Thoracic aorta (tissue), 2 donors: Measurements from ENCODE around the gene GPR31. TPM values are rescaled to one million over a fixed set of nuclear protein-coding genes. Genes with fewer than 3 reads are reported as not detected.
"Not testable (repeated sequence)": the region's sequence is repeated elsewhere in the genome, so short reads cannot be mapped to it uniquely, and the experiment has no call there.

Source experiments
- ATAC-seq: fragments of 150-250 bp; one replicate; pipeline ENCODE4 v1.8.0; 2017; ENCODE audit warnings: low read depth; ENCODE audit not compliant: insufficient number of reproducible peaks, low FRiP score
- DNase-seq: peaks from one replicate; pipeline ENCODE4 v3.0.0-alpha.2; 2020; ENCODE audit warnings: low spot score
- H3K27ac ChIP-seq, 2 donors: fragments of 200-600 bp; sonication (generic); 1 replicate in 1 of 2; 2 replicates in 1 of 2; pipeline ENCODE4 v1.5.1; 2016; ENCODE audit warnings: mild to moderate bottlenecking in 2 of 2, moderate library complexity in 2 of 2
- H3K27me3 ChIP-seq: fragments of 200-600 bp; sonication (generic); replicated peaks from 2 replicates; pipeline ENCODE4 v1.6.0; 2016; ENCODE audit warnings: mild to moderate bottlenecking; ENCODE audit not compliant: insufficient read depth
- H3K36me3 ChIP-seq: fragments of 200-600 bp; sonication (generic); one replicate; pipeline ENCODE4 v1.5.1; 2016
- H3K4me1 ChIP-seq, 2 donors: fragments of 200-600 bp; sonication (generic); 1 replicate in 1 of 2; 2 replicates in 1 of 2; pipeline versions ENCODE4 v1.5.1 to v1.6.0; 2016; ENCODE audit warnings: low read depth in 2 of 2, mild to moderate bottlenecking in 1 of 2; ENCODE audit not compliant: control insufficient read depth in 1 of 2
- H3K4me3 ChIP-seq: fragments of 200-600 bp; sonication (generic); 2 replicates; pipeline ENCODE4 v1.5.1; 2016; ENCODE audit warnings: mild to moderate bottlenecking
- H3K9me3 ChIP-seq: fragments of 200-600 bp; sonication (generic); 2 replicates; pipeline ENCODE4 v1.5.1; 2016
- CTCF ChIP-seq: fragments of 200-600 bp; sonication (generic); IDR thresholded peaks from one replicate; pipeline ENCODE4 v1.5.1; 2019; ENCODE audit warnings: antibody characterized with exemption
- total RNA-seq, 2 donors: library from RNA; depleted of rRNA; stranded (reverse); fragments of >200 nt; gene quantifications; one replicate each; pipeline versions ENCODE4 v1.1.0 to v1.2.3, GENCODE V29; 2016

GPR31 gene
- total RNA-seq = not detected

- H3K36me3 ChIP-seq = no peaks in the 10 kb centered on the region
- no peaks in the 10 kb centered on the region for H3K9me3 ChIP-seq
- TF ChIP-seq CTCF = no peak
- no peak for ATAC-seq
- H3K4me1 ChIP-seq = no peaks in the 10 kb centered on the region
- no peak for DNase-seq
- no peak within 1 kb of the TSS for H3K27ac ChIP-seq
- no peak within 1 kb of the TSS for H3K4me3 ChIP-seq
- no peaks in the 10 kb centered on the region for H3K27me3 ChIP-seq
Observed at GRCh38 chr6:167157863-167158262, at the start of gene GPR31. TSS of gene GPR31 (minus strand) at chr6:167157980. CDS start at chr6:167157831, 149 bp downstream.

GRCh38 chr6:167207527-167207926, 49.7 kb upstream of the GPR31 start:
- ATAC-seq (no peak), DNase-seq (no peak)
- Histone ChIP-seq H3K9me3 (no peaks in the 10 kb centered on the region), H3K27me3 (no peaks in the 10 kb centered on the region), H3K27ac (no peak overlapping the region), H3K36me3 (no peaks in the 10 kb centered on the region), H3K4me1 (no peaks in the 10 kb centered on the region), H3K4me3 (no peak overlapping the region)
- no peak for TF ChIP-seq CTCF

GRCh38 chr6:167205316-167205715, 47.5 kb upstream of the GPR31 start:
- H3K4me3 ChIP-seq, H3K27me3 ChIP-seq, H3K4me1 ChIP-seq, DNase-seq, H3K27ac ChIP-seq, ATAC-seq, H3K36me3 ChIP-seq, H3K9me3 ChIP-seq: not testable (repeated sequence)

GRCh38 chr6:167204059-167204348, 46.2 kb upstream of the GPR31 start:
- not testable (repeated sequence) for H3K4me3 ChIP-seq, H3K36me3 ChIP-seq, H3K27ac ChIP-seq, H3K27me3 ChIP-seq, H3K9me3 ChIP-seq, ATAC-seq, DNase-seq, H3K4me1 ChIP-seq

- not testable (repeated sequence) for H3K4me3 ChIP-seq, DNase-seq, H3K4me1 ChIP-seq, H3K36me3 ChIP-seq, ATAC-seq, H3K27me3 ChIP-seq, H3K9me3 ChIP-seq, H3K27ac ChIP-seq
Observed at GRCh38 chr6:167203261-167204058, 45.7 kb upstream of the GPR31 start.

GRCh38 chr6:167202613-167203012, 44.8 kb upstream of the GPR31 start:
- DNase-seq, H3K27me3 ChIP-seq, ATAC-seq, H3K4me1 ChIP-seq, H3K9me3 ChIP-seq, H3K27ac ChIP-seq, H3K4me3 ChIP-seq, H3K36me3 ChIP-seq: not testable (repeated sequence)

GRCh38 chr6:167200806-167201205, 43.0 kb upstream of the GPR31 start:
- no peak for TF ChIP-seq CTCF
- H3K4me3 ChIP-seq = no peak overlapping the region
- no peak for DNase-seq
- no peak overlapping the region for H3K27ac ChIP-seq
- no peaks in the 10 kb centered on the region for H3K9me3 ChIP-seq
- H3K36me3 ChIP-seq = no peaks in the 10 kb centered on the region
- no peak for ATAC-seq
- H3K4me1 ChIP-seq = no peaks in the 10 kb centered on the region
- H3K27me3 ChIP-seq = no peaks in the 10 kb centered on the region

GRCh38 chr6:167195941-167196610, 38.3 kb upstream of the GPR31 start:
- DNase-seq, H3K27me3 ChIP-seq, ATAC-seq, H3K9me3 ChIP-seq, H3K4me1 ChIP-seq, H3K36me3 ChIP-seq, H3K27ac ChIP-seq, H3K4me3 ChIP-seq: not testable (repeated sequence)

- not testable (repeated sequence) for H3K4me3 ChIP-seq, ATAC-seq, H3K27ac ChIP-seq, H3K27me3 ChIP-seq, H3K9me3 ChIP-seq, H3K36me3 ChIP-seq, DNase-seq, H3K4me1 ChIP-seq
Observed at GRCh38 chr6:167193515-167194125, 35.8 kb upstream of the GPR31 start.
